ENCODE data around the gene GPR158.

Gene GPR158

DNA sequence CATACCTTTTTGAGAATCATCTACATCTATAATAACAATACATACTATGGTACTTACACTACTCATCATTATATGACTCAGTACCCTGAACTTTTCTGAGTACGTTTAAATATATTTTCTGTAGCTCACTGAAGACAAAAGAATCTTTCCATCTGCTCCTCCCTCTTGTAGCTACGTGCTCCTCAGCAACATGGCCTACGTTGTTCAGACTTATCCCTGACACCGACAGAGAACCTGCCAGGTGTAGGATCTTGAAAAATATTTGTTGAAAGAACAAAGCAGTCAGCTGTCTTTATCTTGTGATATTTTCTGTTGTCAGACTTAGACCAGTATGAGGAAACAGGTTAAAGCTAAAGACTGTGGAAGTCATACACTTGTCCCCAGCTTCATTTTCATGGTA is 403.3 kb downstream of the GPR158 start:
- no peak for DNase-seq (ENCODE audit: low read depth in 3 of 3)

- DNase-seq (ENCODE audit: low read depth in 3 of 3): no peak
Measured at GRCh38 chr10:25582961-25583360, 408.2 kb downstream of the GPR158 start.

- DNase-seq (ENCODE audit: low read depth in 3 of 3): no peak
Measured at GRCh38 chr10:25600651-25601050, 425.9 kb downstream of the GPR158 start.

DNA sequence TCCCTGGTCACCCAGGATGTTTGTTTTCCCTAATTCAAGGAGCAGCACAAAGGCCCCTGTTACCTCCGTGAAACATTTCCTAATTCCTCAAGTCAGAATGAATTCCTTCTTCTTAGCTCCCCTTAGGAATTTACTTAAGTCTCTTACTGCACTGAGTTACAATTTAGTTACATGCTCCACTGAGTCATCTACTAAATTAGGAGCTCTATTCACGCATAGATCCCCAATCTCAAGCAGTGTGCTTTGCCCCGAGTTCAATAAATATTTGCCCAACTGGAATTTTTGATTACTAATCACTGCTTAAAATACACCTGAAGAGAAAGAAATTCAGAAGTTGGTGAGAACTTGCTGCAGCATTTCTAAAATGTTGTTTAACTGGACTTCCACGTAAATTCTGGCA is 429.8 kb downstream of the GPR158 start:
- no peak for DNase-seq (ENCODE audit: low read depth in 3 of 3)

- DNase-seq (ENCODE audit: low read depth in 3 of 3): no peak
Measured at GRCh38 chr10:25614652-25615051, 439.9 kb downstream of the GPR158 start.

- no peak for DNase-seq (ENCODE audit: low read depth in 3 of 3)
Measured at GRCh38 chr10:25615926-25616325, 441.1 kb downstream of the GPR158 start.

GRCh38 chr10:25616903-25617592 is 442.2 kb downstream of the GPR158 start:
- no peak for DNase-seq (ENCODE audit: low read depth in 3 of 3)

DNA sequence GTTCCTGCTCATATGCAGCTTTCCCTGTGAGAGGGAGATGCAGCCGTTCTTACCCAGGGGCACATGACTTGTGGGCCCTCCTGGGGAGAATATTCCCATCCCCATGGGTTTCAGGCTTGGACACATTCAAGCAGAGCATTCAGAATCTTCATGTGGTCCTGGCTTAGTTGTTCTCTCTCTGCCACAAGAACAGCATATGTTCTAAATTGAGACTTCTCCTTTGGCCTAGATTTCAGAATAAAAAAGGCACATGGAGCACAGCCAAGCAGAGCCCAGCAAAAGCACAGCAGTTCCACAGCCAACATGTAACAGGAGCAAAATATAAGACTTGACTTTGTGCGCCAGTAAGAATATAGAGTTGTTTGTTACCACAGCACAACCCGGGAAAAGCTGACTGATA is 452.8 kb downstream of the GPR158 start:
- no peak for DNase-seq (ENCODE audit: low read depth in 3 of 3)

DNA sequence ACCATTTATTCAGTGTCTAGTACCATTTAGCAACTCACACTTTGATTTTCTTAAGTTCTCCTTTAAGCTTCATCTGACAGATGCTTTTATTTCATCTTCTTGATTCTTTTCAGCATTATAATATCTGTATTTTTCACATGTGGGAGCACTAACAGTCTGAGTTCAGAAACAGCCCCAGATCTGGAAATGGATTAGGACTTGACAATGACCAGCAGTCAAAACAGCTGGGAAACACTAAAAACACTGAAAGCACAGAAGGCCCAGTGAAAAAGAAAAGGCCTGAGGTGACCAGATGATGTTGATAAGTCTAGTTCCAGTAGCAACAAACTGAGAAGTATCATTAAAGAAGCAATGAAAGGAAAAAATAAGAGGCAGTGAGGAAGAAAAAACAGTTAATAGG is 454.5 kb downstream of the GPR158 start:
- no peak for DNase-seq (ENCODE audit: low read depth in 3 of 3)

- no peak for DNase-seq (ENCODE audit: low read depth in 3 of 3)
Measured at GRCh38 chr10:25631471-25631870, 456.7 kb downstream of the GPR158 start.

GRCh38 chr10:25632802-25633201 is 458.0 kb downstream of the GPR158 start:
- no peak for DNase-seq (ENCODE audit: low read depth in 3 of 3)

DNA sequence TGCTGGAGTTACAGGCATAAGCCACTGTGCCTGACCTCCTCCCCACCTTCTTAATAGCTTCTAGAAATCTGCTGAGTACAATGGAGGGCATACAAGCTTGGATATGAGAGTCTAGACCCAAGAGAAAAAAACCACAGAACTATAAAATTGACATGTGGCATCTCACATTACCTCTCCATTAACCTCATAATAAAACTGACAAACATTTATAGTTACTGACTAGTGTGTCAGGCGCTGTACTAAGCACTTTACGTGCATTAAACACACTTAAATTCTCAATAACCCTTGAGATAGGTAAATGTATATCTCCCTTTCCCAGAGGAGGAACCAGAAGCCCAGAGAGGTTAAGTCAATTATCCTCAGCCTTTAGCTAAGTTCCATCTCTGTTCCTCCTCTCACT is 458.7 kb downstream of the GPR158 start:
- DNase-seq (ENCODE audit: low read depth in 3 of 3): no peak

DNA sequence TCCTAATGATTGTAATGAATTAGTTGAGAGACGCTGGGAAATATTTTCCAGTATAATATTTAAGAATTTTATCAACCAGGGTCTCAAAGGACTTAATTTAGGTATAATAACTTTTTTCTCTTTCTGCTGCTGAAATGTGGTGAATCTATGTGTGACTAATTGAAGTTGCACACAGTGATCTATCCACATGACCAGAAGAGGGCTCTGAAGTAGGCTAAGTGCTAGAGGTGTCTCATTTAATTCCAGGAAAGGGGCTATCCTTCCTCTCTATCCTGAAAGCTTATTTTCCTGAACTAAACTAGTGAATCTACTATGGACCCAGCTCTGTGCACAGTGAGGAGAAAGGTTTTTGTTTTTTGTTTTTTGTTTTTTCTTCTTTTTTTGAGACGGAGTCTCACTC is 464.8 kb downstream of the GPR158 start:
- no peak for DNase-seq (ENCODE audit: low read depth in 3 of 3)

DNA sequence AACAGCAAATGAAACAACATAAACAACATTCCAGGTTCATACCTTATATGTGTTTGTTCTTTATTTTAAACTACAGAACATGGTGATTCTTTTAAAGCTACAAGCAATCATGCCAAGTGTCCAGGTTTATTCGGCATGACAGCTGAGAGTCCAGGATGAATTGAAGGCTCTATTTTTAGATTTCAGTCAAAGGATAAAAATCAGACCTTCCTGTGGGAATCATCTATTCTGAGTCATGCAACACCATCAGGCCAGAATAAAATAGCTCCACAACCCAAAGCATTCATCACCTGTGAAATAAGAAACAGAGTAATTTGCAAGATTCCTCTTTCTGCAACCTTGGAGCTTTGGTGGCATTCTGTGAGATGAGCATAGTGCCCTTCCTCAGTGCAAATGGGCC is 466.8 kb downstream of the GPR158 start:
- no peak for DNase-seq (ENCODE audit: low read depth in 3 of 3)

DNA sequence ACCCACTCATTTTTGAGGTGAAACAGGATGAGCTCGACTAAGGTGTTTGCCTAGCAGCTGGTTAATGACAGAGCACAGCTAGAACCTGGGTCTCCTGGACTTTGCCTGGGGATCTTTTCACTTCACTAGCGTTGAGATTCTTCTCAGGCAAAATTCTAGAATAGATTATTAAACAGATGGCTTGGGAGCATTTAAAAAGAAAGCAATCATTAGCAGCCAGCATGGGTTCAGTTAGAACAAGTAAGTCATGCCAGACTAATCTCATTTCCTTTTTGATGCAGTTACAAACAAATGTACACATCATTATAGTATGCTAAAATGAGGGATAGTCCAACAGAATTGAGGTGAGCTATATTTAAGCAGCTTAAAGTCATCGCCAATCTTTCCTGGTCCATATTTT is 467.9 kb downstream of the GPR158 start:
- no peak for DNase-seq (ENCODE audit: low read depth in 3 of 3)

DNA sequence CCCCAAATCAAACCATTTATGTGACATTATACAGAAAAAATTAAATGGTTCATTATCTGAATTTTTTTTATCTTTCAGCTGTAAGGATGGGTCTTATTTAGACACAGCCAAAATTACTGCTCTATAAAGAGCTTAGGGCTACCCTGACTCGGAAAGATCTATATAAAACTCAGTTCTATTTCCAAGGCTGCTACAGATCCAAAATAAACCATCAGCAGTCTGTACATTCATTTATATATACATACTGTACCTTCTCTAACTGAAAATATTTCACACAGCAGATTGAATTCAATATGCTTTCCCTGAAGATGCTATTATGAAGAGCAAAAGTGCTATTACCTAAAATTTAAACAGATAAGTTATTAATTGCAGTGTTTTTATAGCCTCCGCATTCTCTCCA is 471.6 kb downstream of the GPR158 start:
- DNase-seq (ENCODE audit: low read depth in 3 of 3): no peak

GRCh38 chr10:25651534-25651933 is 476.7 kb downstream of the GPR158 start:
- DNase-seq (ENCODE audit: low read depth in 3 of 3): no peak

Data from stimulated activated CD4-positive, alpha-beta T cell treated with anti-CD3 and anti-CD28 coated beads, TNF-alpha, amount 100 ng/mL, for 4 hours (primary cell).